Parathyroid adenoma (tissue), 2 donors: Measurements from ENCODE around the gene AGPS.
"Not testable (repeated sequence)": the region's sequence is repeated elsewhere in the genome, so short reads cannot be mapped to it uniquely, and the experiment has no call there.

Experiments used
- H2AFZ ChIP-seq: fragments of 300-600 bp; sonication (generic); one replicate; pipeline ENCODE4 v1.7.0; 2017; ENCODE audit warnings: antibody characterized with exemption, mild to moderate bottlenecking
- H3K27ac ChIP-seq: fragments of 300-600 bp; sonication (generic); one replicate; pipeline ENCODE4 v1.7.0; 2017
- H3K27me3 ChIP-seq: fragments of 300-600 bp; sonication (generic); one replicate; pipeline ENCODE4 v1.7.0; 2017; ENCODE audit warnings: low read length; ENCODE audit not compliant: control insufficient read depth, insufficient read depth
- H3K36me3 ChIP-seq: fragments of 300-600 bp; sonication (generic); one replicate; pipeline ENCODE4 v1.7.0; 2017; ENCODE audit warnings: low read length; ENCODE audit not compliant: control insufficient read depth, insufficient read depth
- H3K4me1 ChIP-seq: fragments of 300-600 bp; sonication (generic); one replicate; pipeline ENCODE4 v1.7.0; 2017; ENCODE audit warnings: control low read depth
- H3K4me2 ChIP-seq: fragments of 300-600 bp; sonication (generic); one replicate; pipeline ENCODE4 v1.7.0; 2017; ENCODE audit warnings: low read length
- H3K4me3 ChIP-seq: fragments of 300-600 bp; sonication (generic); one replicate; pipeline ENCODE4 v1.7.0; 2017; ENCODE audit warnings: low read depth, low read length
- H3K79me2 ChIP-seq: fragments of 300-600 bp; sonication (generic); one replicate; pipeline ENCODE4 v1.7.0; 2017; ENCODE audit warnings: control low read depth
- H3K9ac ChIP-seq: fragments of 300-600 bp; sonication (generic); one replicate; pipeline ENCODE4 v1.7.0; 2017; ENCODE audit warnings: mild to moderate bottlenecking
- H3K9me3 ChIP-seq: fragments of 300-600 bp; sonication (generic); one replicate; pipeline ENCODE4 v1.7.0; 2017; ENCODE audit warnings: low read length; ENCODE audit not compliant: control insufficient read depth
- CTCF ChIP-seq: fragments of 300-600 bp; sonication (generic); IDR thresholded peaks from one replicate; pipeline ENCODE4 v1.7.0; 2017; ENCODE audit warnings: antibody characterized with exemption, mild to moderate bottlenecking
- donor health status: primary hyperparathyroidism.

AGPS gene

GRCh38 chr2:177403838-177404237, 11.3 kb downstream of the AGPS start:
- Histone ChIP-seq H3K4me3 (no peak overlapping the region), H3K79me2 (peaks cover 12% of the 10 kb centered on the region), H3K4me2 (no peak overlapping the region), H3K36me3 (no peaks in the 10 kb centered on the region), H3K27me3 (no peaks in the 10 kb centered on the region), H2AFZ (no peak overlapping the region), H3K9ac (no peak overlapping the region), H3K4me1 (peaks cover 10% of the 10 kb centered on the region), H3K27ac (no peak overlapping the region), H3K9me3 (no peaks in the 10 kb centered on the region)
- TF ChIP-seq CTCF: no peak

GRCh38 chr2:177404243-177404642, 11.7 kb downstream of the AGPS start:
- no peak for TF ChIP-seq CTCF
- Histone ChIP-seq H3K4me3 (no peak overlapping the region), H3K4me2 (no peak overlapping the region), H3K9ac (no peak overlapping the region), H3K9me3 (no peaks in the 10 kb centered on the region), H3K27me3 (no peaks in the 10 kb centered on the region), H3K27ac (no peak overlapping the region), H3K79me2 (peaks cover 12% of the 10 kb centered on the region), H3K4me1 (peaks cover 10% of the 10 kb centered on the region), H2AFZ (no peak overlapping the region), H3K36me3 (no peaks in the 10 kb centered on the region)

- H3K36me3 ChIP-seq: no peaks in the 10 kb centered on the region
- H3K4me2 ChIP-seq: no peak overlapping the region
- H3K4me1 ChIP-seq: peaks cover 10% of the 10 kb centered on the region
- peaks cover 12% of the 10 kb centered on the region for H3K79me2 ChIP-seq
- H3K27me3 ChIP-seq: no peaks in the 10 kb centered on the region
- no peak for TF ChIP-seq CTCF
- no peak overlapping the region for H2AFZ ChIP-seq
- no peak overlapping the region for H3K9ac ChIP-seq
- no peak overlapping the region for H3K27ac ChIP-seq
- H3K9me3 ChIP-seq: no peaks in the 10 kb centered on the region
- H3K4me3 ChIP-seq: no peak overlapping the region
Observed at GRCh38 chr2:177405029-177405692, 12.6 kb downstream of the AGPS start.

- H3K9me3 ChIP-seq: no peaks in the 10 kb centered on the region
- H3K4me1 ChIP-seq: peaks cover 10% of the 10 kb centered on the region
- no peak overlapping the region for H3K4me2 ChIP-seq
- no peak overlapping the region for H3K27ac ChIP-seq
- no peak overlapping the region for H3K4me3 ChIP-seq
- H3K79me2 ChIP-seq: peaks cover 12% of the 10 kb centered on the region
- H3K27me3 ChIP-seq: no peaks in the 10 kb centered on the region
- no peak overlapping the region for H2AFZ ChIP-seq
- TF ChIP-seq CTCF: no peak
- H3K36me3 ChIP-seq: no peaks in the 10 kb centered on the region
- H3K9ac ChIP-seq: no peak overlapping the region
Observed at GRCh38 chr2:177406182-177406581, 13.6 kb downstream of the AGPS start.

- Histone ChIP-seq H3K27me3 (no peaks in the 10 kb centered on the region), H3K4me1 (peaks cover 10% of the 10 kb centered on the region), H3K27ac (no peak overlapping the region), H3K9me3 (no peaks in the 10 kb centered on the region), H2AFZ (no peak overlapping the region), H3K4me2 (no peak overlapping the region), H3K9ac (no peak overlapping the region), H3K4me3 (no peak overlapping the region), H3K79me2 (peaks cover 11% of the 10 kb centered on the region), H3K36me3 (no peaks in the 10 kb centered on the region)
- no peak for TF ChIP-seq CTCF
Observed at GRCh38 chr2:177407031-177407430, 14.5 kb downstream of the AGPS start.

- not testable (repeated sequence) for H3K27me3 ChIP-seq, H3K9ac ChIP-seq, H3K4me2 ChIP-seq, H2AFZ ChIP-seq, H3K4me3 ChIP-seq, H3K36me3 ChIP-seq, H3K79me2 ChIP-seq, H3K27ac ChIP-seq, H3K9me3 ChIP-seq
- peaks cover 10% of the 10 kb centered on the region for H3K4me1 ChIP-seq
Observed at GRCh38 chr2:177410629-177411028, 18.1 kb downstream of the AGPS start.
